Fibroblast of lung (primary cell): ENCODE measurements around the gene SPPL2C.

Experiments used
- CTCF ChIP-seq, 2 donors: IDR thresholded peaks in 1 of 2; conservative IDR thresholded peaks in 1 of 2; 1 replicate in 1 of 2; 2 replicates in 1 of 2; pipeline ENCODE4 v1.5.1; 2011 to 2012; ENCODE audit warnings: low read length in 2 of 2, control low read depth in 1 of 2, inconsistent platforms in 1 of 2, low read depth in 1 of 2, mild to moderate bottlenecking in 1 of 2
- EZH2 ChIP-seq: IDR thresholded peaks from 2 replicates; pipeline ENCODE4 v1.5.1; 2012; ENCODE audit warnings: low read length, control low read depth, mild to moderate bottlenecking; ENCODE audit errors: missing control alignments

GRCh38 chr17:45824901-45825492 is 19.7 kb upstream of the SPPL2C start:
- no peak for TF ChIP-seq EZH2
- no peak for TF ChIP-seq CTCF (conservative IDR thresholded peaks at IDR 0.05 in 1 of 2, IDR thresholded peaks at IDR 0.05 in 1 of 2; ENCODE audit: low read depth in 1 of 2, low read length in 2 of 2)
